Neural progenitor cell (in vitro differentiated cells): Measurements from ENCODE around the gene RBM47. TPM values are rescaled to one million over a fixed set of nuclear protein-coding genes. Genes with fewer than 3 reads are reported as not detected.

Source experiments
- DNase-seq: peaks from one replicate; pipeline ENCODE4 v3.0.0-alpha.2; 2016; ENCODE audit warnings: low spot score
- H2AFZ ChIP-seq: fragments of 200-600 bp; sonication (generic); replicated peaks from 2 replicates; pipeline ENCODE4 v1.6.1; 2016; ENCODE audit warnings: antibody characterized with exemption
- H3F3A ChIP-seq: fragments of 200-600 bp; sonication (generic); 2 replicates; pipeline ENCODE4 v1.6.1; 2016; ENCODE audit warnings: antibody characterized with exemption, low read depth
- H3K27ac ChIP-seq: fragments of 200-600 bp; sonication (generic); 2 replicates; pipeline ENCODE4 v1.5.1; 2016; ENCODE audit warnings: mild to moderate bottlenecking
- H3K27me3 ChIP-seq: fragments of 200-600 bp; sonication (generic); 2 replicates; pipeline ENCODE4 v1.6.1; 2016; ENCODE audit warnings: mild to moderate bottlenecking, moderate library complexity
- H3K36me3 ChIP-seq: fragments of 200-600 bp; sonication (generic); 2 replicates; pipeline ENCODE4 v1.5.1; 2016
- H3K4me1 ChIP-seq: fragments of 200-600 bp; sonication (generic); 2 replicates; pipeline ENCODE4 v1.6.1; 2016; ENCODE audit warnings: mixed run types
- H3K4me2 ChIP-seq: fragments of 200-600 bp; sonication (generic); 2 replicates; pipeline ENCODE4 v1.6.1; 2016
- H3K4me3 ChIP-seq: fragments of 200-600 bp; sonication (generic); 2 replicates; pipeline ENCODE4 v1.5.1; 2016
- H3K79me2 ChIP-seq: fragments of 200-600 bp; sonication (generic); 2 replicates; pipeline ENCODE4 v1.6.1; 2016; ENCODE audit warnings: low read depth
- H3K9ac ChIP-seq: fragments of 200-600 bp; sonication (generic); 2 replicates; pipeline ENCODE4 v1.6.1; 2016
- H3K9me3 ChIP-seq: fragments of 200-600 bp; sonication (generic); 2 replicates; pipeline ENCODE4 v1.5.1; 2016; ENCODE audit warnings: low read depth
- H4K20me1 ChIP-seq: fragments of 200-600 bp; sonication (generic); 2 replicates; pipeline ENCODE4 v1.6.1; 2016; ENCODE audit warnings: low read depth
- H3K27ac Mint-ChIP-seq: 3 replicates; pipeline ENCODE4 v1.8.0; 2021; ENCODE audit warnings: mixed read lengths
- H3K27me3 Mint-ChIP-seq: 2 replicates; pipeline ENCODE4 v1.8.0; 2022; ENCODE audit warnings: low read depth, mild to moderate bottlenecking, inconsistent platforms, moderate library complexity, mixed read lengths; ENCODE audit not compliant: insufficient read depth
- H3K36me3 Mint-ChIP-seq: 3 replicates; pipeline ENCODE4 v1.8.0; 2021; ENCODE audit warnings: mixed read lengths
- H3K4me1 Mint-ChIP-seq: 3 replicates; pipeline ENCODE4 v1.8.0; 2021; ENCODE audit warnings: mixed read lengths
- H3K4me3 Mint-ChIP-seq: 3 replicates; pipeline ENCODE4 v1.8.0; 2021; ENCODE audit warnings: mild to moderate bottlenecking, moderate library complexity, mixed read lengths
- H3K9me3 Mint-ChIP-seq: 3 replicates; pipeline ENCODE4 v1.8.0; 2020; ENCODE audit warnings: mixed read lengths
- EZH2 ChIP-seq: fragments of 200-600 bp; sonication (generic); IDR thresholded peaks from 2 replicates; pipeline ENCODE4 v1.6.1; 2017; ENCODE audit warnings: antibody characterized with exemption, mild to moderate bottlenecking, moderate library complexity
- EZH2phosphoT487 ChIP-seq: fragments of 200-600 bp; sonication (generic); IDR thresholded peaks from 2 replicates; pipeline ENCODE4 v1.6.1; 2017; ENCODE audit warnings: antibody characterized with exemption
- total RNA-seq: library from RNA; depleted of rRNA; stranded (reverse); fragments of >200 nt; gene quantifications from 2 replicates; pipeline ENCODE4 v1.2.3, GENCODE V29; 2015; ENCODE audit warnings: low replicate concordance
- TF ChIP-seq, protein P1 (sequence below): fragments of 200-600 bp; sonication (generic); IDR thresholded peaks from 2 replicates; pipeline ENCODE4 v1.5.1; 2017; ENCODE audit warnings: antibody characterized with exemption, mild to moderate bottlenecking

The RBM47 gene
- total RNA-seq, 1 donor from 2014 or later, result 2.9 TPM

DNA sequence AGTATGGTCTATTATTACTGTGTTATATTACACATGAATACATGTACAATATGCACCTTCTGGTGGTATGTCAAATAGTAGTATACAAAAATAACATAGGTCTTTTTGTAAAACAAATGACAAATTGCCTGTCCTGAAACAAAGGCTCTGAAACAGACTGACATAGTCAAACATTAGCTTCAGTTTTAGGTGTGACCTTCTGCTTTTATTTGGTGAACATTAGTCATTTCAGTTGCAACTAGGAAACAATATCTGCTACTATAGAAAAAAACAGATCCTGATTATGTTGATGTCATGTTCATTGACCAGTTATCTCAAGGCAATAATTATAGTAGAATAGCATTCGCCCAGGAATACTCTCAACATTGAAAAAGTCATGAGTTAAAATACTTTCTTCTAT lies 171.6 kb downstream of the RBM47 start:
- H3K9me3 ChIP-seq, result no peaks in the 10 kb centered on the region
- no peak overlapping the region for H3K4me2 ChIP-seq
- no peaks in the 10 kb centered on the region for H3F3A ChIP-seq
- peaks cover 3% of the 10 kb centered on the region for H3K27me3 Mint-ChIP-seq
- H3K36me3 Mint-ChIP-seq, result no peaks in the 10 kb centered on the region
- no peak overlapping the region for H2AFZ ChIP-seq
- DNase-seq, result no peak
- no peaks in the 10 kb centered on the region for H3K79me2 ChIP-seq
- H3K4me3 ChIP-seq, result no peak overlapping the region
- TF ChIP-seq EZH2, result no peak
- no peak for TF ChIP-seq EZH2phosphoT487
- TF ChIP-seq, protein P1, sequence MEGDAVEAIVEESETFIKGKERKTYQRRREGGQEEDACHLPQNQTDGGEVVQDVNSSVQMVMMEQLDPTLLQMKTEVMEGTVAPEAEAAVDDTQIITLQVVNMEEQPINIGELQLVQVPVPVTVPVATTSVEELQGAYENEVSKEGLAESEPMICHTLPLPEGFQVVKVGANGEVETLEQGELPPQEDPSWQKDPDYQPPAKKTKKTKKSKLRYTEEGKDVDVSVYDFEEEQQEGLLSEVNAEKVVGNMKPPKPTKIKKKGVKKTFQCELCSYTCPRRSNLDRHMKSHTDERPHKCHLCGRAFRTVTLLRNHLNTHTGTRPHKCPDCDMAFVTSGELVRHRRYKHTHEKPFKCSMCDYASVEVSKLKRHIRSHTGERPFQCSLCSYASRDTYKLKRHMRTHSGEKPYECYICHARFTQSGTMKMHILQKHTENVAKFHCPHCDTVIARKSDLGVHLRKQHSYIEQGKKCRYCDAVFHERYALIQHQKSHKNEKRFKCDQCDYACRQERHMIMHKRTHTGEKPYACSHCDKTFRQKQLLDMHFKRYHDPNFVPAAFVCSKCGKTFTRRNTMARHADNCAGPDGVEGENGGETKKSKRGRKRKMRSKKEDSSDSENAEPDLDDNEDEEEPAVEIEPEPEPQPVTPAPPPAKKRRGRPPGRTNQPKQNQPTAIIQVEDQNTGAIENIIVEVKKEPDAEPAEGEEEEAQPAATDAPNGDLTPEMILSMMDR, result no peak
- H3K4me1 ChIP-seq, result peaks cover 8% of the 10 kb centered on the region
- H3K36me3 ChIP-seq, result no peaks in the 10 kb centered on the region
- no peak overlapping the region for H3K4me3 Mint-ChIP-seq
- no peak overlapping the region for H3K27ac ChIP-seq
- no peaks in the 10 kb centered on the region for H3K9me3 Mint-ChIP-seq
- H3K9ac ChIP-seq, result no peak overlapping the region
- no peaks in the 10 kb centered on the region for H4K20me1 ChIP-seq
- peaks cover 13% of the 10 kb centered on the region for H3K4me1 Mint-ChIP-seq
- no peaks in the 10 kb centered on the region for H3K27me3 ChIP-seq
- H3K27ac Mint-ChIP-seq, result no peak overlapping the region

DNA sequence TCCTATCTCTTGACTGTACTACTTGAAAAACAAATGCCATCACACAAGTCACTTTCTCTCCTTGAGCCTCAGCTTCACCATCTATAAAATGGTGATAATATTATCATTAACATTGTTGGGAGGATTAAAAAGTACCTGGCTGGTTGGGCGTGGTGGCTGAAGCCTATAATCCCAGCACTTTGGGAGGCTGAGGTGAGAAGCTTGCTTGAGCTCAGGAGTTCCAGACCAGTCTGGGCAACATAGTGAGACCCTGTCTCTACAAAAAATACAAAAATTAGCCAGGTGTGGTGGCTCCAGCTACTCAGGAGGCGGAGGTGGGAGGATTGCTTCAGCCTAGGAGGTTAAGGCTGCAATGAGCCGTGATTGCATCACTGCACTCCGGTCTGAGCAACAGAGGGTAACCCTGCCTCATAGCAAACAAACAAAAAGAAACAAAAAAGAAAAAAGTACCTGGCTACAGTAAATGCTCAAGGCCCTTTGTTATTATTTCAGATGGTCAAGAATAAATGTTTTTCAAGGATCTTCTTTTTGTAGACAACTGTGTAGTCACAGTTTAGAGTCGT lies 174.2 kb downstream of the RBM47 start:
- Histone ChIP-seq H3K79me2 (no peaks in the 10 kb centered on the region), H3K4me2 (no peak overlapping the region), H3K9ac (no peak overlapping the region), H3K9me3 (no peaks in the 10 kb centered on the region), H3K4me3 (no peak overlapping the region), H3K4me1 (peaks cover 8% of the 10 kb centered on the region), H4K20me1 (no peaks in the 10 kb centered on the region), H3K36me3 (no peaks in the 10 kb centered on the region), H3K27me3 (no peaks in the 10 kb centered on the region), H3K27ac (no peak overlapping the region), H3F3A (no peaks in the 10 kb centered on the region), H2AFZ (no peak overlapping the region)
- DNase-seq, result no peak
- H3K4me1 Mint-ChIP-seq, result peaks cover 10% of the 10 kb centered on the region
- no peak overlapping the region for H3K4me3 Mint-ChIP-seq
- no peaks in the 10 kb centered on the region for H3K9me3 Mint-ChIP-seq
- H3K36me3 Mint-ChIP-seq, result no peaks in the 10 kb centered on the region
- TF ChIP-seq, protein P1, result no peak
- TF ChIP-seq EZH2 (no peak), EZH2phosphoT487 (no peak)
- peaks cover 3% of the 10 kb centered on the region for H3K27me3 Mint-ChIP-seq
- no peak overlapping the region for H3K27ac Mint-ChIP-seq

DNA sequence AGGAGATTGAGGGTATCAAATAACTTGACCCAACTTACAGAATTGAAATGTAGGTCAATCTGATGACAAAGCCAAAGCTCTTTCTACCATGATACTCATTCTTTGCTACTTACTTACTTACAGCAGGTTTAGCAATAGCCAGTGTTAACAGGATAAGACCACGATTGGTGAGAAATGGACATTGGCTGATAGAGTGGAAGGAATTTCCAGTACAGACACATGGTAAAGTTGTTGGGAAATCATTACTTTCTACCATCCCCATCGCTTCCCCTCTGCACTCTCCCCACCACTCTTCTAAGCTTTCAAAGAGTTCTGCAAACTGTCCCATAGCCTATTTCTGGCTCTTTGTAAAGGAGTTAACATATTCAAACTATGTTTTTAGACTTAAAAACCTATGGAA lies 174.8 kb downstream of the RBM47 start:
- TF ChIP-seq, protein P1, result no peak
- no peak for TF ChIP-seq EZH2
- no peak for TF ChIP-seq EZH2phosphoT487
- Histone ChIP-seq H4K20me1 (no peaks in the 10 kb centered on the region), H3K79me2 (no peaks in the 10 kb centered on the region), H3K27me3 (no peaks in the 10 kb centered on the region), H3F3A (no peaks in the 10 kb centered on the region), H3K36me3 (no peaks in the 10 kb centered on the region), H3K9ac (no peak overlapping the region), H3K4me3 (no peak overlapping the region), H3K4me2 (no peak overlapping the region), H3K27ac (no peak overlapping the region), H3K9me3 (no peaks in the 10 kb centered on the region), H2AFZ (no peak overlapping the region), H3K4me1 (peaks cover 8% of the 10 kb centered on the region)
- Mint-ChIP-seq H3K36me3 (no peaks in the 10 kb centered on the region), H3K4me1 (peaks cover 10% of the 10 kb centered on the region), H3K27me3 (peaks cover 3% of the 10 kb centered on the region), H3K9me3 (no peaks in the 10 kb centered on the region), H3K4me3 (no peak overlapping the region), H3K27ac (no peak overlapping the region)
- no peak for DNase-seq
